UCSD-AML1 (cell line): ENCODE measurements around the gene DMAC2.
"Not testable (repeated sequence)": the region's sequence is repeated elsewhere in the genome, so short reads cannot be mapped to it uniquely, and the experiment has no call there.

Source experiments
- DNase-seq: peaks from one replicate; lab custom pipeline; 2025; ENCODE audit not compliant: unreplicated experiment; lab: John Stamatoyannopoulos, UW

Gene DMAC2

GRCh38 chr19:41439441-41440222 lies at the start of gene DMAC2:
TSS of gene DMAC2 (minus strand) at chr19:41439912. CDS start at chr19:41439899, 13 bp downstream.
- peak; percentile 96 for DNase-seq

- not testable (repeated sequence) for DNase-seq
Observed at GRCh38 chr19:41486953-41487352, 47.2 kb upstream of the DMAC2 start.

GRCh38 chr19:41484822-41485221 lies 45.1 kb upstream of the DMAC2 start:
- DNase-seq, result no peak

GRCh38 chr19:41480336-41480735 lies 40.6 kb upstream of the DMAC2 start:
- no peak for DNase-seq

- no peak for DNase-seq
Observed at GRCh38 chr19:41479757-41480191, 40.1 kb upstream of the DMAC2 start.

GRCh38 chr19:41478875-41479756 lies 39.4 kb upstream of the DMAC2 start:
- no peak for DNase-seq

- no peak for DNase-seq
Observed at GRCh38 chr19:41478171-41478570, 38.5 kb upstream of the DMAC2 start.

GRCh38 chr19:41476583-41476982 lies 36.9 kb upstream of the DMAC2 start:
- DNase-seq, result no peak

- not testable (repeated sequence) for DNase-seq
Observed at GRCh38 chr19:41463257-41464256, 23.8 kb upstream of the DMAC2 start.

GRCh38 chr19:41462497-41462896 lies 22.8 kb upstream of the DMAC2 start:
- no peak for DNase-seq

- no peak for DNase-seq
Observed at GRCh38 chr19:41457241-41457640, 17.5 kb upstream of the DMAC2 start.

GRCh38 chr19:41456342-41456918 lies 16.7 kb upstream of the DMAC2 start:
- DNase-seq, result no peak

GRCh38 chr19:41455936-41456335 lies 16.2 kb upstream of the DMAC2 start:
- no peak for DNase-seq

GRCh38 chr19:41452584-41453275 lies 13.0 kb upstream of the DMAC2 start:
- no peak for DNase-seq

GRCh38 chr19:41449865-41450178 lies 10.1 kb upstream of the DMAC2 start:
- DNase-seq, result no peak

GRCh38 chr19:41449079-41449864 lies 9.6 kb upstream of the DMAC2 start:
- DNase-seq, result peak; percentile 73

GRCh38 chr19:41447732-41448332 lies 8.1 kb upstream of the DMAC2 start:
- DNase-seq, result no peak

- DNase-seq, result no peak
Observed at GRCh38 chr19:41445575-41445974, 5.9 kb upstream of the DMAC2 start.
